GM19238 (cell line): ENCODE data around the gene HECTD4.
"Not testable (repeated sequence)": the region's sequence is repeated elsewhere in the genome, so short reads cannot be mapped to it uniquely, and the experiment has no call there.

Experiments used
- DNase-seq: peaks from one replicate; pipeline ENCODE4 v3.0.0; 2011; ENCODE audit warnings: low spot score; ENCODE audit not compliant: insufficient read length

Gene HECTD4, protein sequence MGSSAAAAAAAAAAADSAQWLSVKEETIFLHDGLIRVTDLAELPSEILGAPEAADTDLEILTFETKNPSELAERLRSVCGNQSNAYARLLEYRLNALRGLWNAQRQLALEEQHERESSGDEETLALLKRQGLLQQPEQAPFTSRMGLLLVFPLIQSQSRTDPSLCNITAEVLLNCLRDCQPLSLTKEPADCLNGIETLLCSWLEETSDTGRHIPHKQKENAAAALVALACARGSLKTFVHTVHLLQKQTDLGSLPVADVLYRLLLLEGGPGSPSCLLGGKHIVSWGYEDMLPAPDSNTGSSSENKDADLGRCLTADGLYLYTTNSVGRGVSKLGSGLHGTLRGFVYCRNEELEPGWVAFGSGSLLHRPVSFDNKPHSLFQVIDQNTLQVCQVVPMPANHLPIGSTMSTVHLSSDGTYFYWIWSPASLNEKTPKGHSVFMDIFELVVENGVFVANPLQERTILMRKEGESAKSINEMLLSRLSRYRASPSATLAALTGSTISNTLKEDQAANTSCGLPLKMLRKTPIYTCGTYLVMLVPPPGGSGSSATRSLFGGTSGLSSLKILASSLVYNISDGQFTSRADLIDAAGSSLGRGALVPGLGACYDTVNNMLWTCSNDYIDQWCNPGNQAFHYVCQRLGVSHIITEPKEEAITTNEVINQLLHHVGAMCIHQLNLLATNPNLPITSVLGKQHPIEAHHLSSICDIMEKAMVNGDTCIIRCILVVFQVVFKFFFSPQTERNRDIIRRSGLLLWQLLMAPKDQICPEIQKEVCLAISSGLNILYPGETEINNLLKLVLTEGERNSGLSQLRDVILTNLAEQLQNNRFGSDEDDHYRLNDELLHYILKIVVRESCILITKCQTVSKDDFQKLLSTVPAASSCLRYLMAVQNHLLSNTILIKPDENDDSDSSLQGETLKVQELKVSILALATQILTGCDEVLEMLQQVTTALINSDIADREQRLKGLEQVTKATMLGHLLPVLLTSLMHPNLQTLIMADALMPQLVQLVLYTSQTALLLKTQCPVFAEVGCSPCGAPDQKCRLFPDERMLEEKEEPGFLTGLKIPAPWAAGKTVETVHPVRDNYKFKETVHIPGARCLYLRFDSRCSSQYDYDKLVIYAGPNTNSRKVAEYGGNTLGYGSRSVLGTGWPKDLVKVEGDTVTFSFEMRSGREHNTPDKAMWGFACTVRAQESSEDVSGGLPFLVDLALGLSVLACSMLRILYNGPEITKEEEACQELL (N-terminal part only)

DNA sequence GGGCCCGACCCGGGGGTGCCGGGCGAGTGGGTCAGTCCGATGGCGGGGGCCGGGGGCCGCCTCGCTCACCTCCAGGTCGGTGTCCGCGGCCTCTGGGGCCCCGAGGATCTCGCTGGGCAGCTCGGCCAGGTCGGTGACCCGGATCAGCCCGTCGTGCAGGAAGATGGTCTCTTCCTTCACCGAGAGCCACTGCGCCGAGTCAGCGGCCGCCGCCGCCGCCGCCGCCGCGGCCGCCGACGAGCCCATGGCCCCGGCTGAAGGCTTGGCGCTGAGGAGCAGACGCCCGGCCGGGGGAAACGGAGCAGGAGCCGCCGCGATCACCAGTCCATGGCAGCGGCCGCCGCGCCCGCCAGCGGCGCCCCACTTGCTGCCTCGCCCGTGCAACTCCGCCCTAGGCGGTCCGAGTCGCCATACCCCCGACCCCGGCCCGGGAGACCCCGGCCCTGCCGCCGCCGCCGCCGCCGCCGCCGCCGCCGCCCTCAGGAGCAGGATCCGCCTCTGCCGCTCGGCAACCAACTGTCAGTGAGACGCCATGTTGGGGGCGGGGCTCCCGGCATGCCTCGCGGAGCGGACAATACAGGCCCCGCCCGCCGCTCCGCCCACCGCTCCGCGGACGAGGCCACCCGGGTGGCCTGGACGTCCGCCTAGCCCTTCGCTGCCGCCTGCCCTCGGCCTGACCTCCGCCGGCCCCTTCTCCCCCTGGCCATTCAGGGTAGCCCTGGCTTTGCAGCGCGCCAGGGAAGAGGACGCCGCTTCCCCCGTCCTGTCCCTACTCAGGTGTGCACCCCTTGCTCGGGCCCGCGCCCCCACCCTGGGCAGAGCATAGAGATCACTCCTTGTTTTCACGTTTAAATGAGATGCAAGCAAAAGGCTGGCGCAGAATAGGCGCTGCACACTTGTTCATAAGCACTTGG is at the start of gene HECTD4:
Gene HECTD4, minus strand, starts transcription at position 549 of the 914 bp plus-strand sequence. Its CDS starts 303 bp downstream, at position 246.
- peak; percentile 97 for DNase-seq

DNA sequence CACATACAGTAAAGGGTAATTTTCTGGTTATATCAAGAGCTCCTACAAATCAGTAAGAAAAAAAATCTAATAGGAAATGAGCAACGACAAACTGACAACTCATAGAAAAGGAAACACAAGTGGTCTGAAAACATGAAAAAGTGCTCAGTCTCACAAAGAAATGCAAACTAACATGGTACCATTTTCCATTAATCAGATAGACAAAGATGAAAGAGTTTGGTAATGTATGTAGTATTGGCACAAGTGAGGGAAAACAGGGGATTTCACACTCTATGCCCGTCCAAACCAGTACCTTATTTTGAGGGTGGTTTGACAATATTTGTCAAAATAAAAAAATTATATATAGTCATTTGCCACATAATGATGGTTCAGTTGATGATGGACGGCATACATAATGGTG is 49.7 kb upstream of the HECTD4 start:
- DNase-seq, result no peak

DNA sequence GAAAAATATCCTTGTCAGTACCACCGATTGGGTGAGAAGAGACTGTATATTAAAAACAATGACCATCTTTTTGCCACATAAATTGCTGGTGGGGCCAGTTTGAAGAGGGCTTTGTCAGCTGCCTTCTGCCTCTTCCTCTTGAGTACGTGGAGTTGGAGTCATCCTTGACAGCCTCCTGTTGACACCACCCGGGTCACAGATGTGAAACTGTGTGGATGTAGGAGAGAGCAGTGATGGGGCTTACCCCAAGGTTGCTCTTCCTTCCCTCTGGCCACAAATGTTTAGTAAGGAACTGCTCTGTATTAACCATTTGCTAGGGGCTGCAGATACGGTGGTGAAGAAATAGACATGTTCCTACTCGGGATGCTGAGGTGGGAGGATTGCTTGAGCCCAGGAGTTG is 48.7 kb upstream of the HECTD4 start:
- DNase-seq, result no peak

DNA sequence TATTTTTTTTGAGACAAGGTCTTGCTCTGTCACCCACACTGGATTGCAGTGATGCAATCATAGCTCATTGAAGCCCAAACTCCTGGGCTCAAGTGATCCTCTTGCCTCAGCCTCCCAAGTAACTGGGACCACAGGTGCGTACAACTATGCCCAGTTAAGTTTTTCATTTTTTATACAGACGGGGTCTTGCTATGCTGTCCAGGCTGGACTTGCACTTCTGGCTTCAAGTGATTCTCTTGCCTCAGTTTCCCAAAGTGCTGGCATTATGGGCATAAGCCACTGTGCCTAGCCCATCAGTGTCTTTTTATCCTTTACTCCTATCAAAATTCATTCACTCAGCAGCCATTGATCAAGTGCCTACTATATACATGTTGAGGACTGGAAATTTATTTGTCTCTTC is 45.5 kb upstream of the HECTD4 start:
- no peak for DNase-seq

DNA sequence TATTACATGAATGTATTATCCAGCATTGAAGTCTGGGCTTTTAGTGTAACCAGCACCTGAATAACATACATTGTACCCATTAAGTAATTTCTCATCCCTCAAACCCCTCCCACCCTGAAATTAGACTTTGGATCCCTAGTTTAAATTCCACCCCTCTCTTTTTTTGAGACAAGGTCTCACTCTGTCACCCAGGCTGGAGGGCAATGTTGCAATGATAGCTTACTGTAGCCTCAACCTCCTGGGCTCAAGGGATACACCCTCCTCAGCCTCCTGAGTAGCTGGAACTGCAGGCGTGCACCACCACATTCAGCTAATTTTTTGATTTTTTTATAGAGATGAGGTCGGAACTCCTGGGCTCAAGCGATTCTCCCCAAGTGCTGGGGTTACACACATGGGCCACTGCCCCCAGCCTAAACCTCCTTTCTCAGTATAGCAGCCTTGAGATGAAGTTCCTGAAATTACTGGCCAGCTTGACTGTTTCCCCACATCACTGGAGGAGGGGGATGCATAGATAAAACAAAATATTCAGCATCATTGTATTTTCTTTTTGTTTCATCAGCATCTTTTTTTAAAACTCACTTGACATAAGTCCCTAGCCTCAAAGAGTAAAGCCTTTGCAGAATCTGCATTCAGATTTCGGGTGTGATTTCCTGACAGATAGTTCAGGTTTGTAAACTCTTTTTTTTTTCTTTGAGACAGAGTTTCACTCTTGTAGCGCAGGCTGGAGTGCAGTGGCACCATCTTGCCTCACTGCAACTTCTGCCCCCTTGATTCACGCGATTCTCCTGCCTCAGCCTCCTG is 43.6 kb upstream of the HECTD4 start:
- no peak for DNase-seq

DNA sequence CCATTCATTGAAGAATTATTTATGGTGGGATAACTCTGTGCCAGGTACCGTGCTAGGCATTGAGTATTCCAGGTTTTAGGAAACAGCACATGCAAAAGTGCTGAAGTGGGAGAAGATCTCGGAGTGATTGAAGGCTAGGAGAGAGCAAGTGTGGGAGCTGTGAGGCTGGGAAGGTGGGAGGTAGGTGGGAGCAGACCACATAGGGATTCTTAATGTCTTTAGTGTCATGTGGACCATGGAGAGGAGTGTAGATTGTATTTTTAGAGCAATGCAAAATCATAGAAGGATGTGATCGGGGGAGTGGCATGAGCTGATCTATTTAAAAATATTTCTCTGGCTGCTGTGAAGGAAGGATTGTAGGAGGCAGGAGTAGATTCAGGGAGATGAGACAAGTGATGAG is 41.9 kb upstream of the HECTD4 start:
- no peak for DNase-seq

DNA sequence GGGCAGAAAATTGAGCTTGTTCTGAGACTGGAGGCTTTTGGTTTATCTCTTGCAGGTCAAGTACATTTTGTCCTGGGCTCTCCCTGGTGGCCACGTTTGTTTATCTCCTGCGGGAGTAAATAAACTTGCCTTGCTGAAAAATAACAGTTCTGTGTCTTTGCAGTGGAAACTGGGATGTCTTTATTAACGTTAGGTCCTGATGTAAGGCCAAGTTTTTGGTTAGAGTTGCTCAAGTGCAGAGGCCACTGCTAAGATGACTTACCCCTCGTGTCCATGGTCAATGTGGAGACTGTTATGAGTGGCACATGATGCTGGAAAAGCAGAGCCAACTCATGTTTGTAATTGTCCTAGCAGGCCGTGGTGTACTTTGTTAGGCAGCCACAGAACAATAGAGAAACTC is 40.3 kb upstream of the HECTD4 start:
- DNase-seq, result no peak

DNA sequence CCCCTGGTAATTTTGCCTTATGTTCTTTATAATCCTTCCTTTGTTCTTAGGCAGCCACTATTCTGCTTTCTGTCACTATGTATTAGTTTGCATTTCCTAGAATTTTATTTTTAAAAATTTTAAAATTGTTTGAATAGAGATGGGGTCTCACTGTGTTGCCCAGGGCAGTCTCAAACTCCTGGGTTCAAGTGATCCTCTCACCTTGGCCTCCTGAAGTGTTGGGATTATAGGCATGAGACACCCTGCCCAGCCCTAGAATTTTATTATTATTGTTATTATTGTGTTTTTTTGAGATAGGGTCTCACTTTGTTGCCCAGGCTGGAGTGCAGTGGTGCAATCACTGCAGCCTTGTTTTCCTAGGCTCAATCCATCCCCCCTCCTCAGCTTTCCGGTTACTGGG is 39.1 kb upstream of the HECTD4 start:
- no peak for DNase-seq

DNA sequence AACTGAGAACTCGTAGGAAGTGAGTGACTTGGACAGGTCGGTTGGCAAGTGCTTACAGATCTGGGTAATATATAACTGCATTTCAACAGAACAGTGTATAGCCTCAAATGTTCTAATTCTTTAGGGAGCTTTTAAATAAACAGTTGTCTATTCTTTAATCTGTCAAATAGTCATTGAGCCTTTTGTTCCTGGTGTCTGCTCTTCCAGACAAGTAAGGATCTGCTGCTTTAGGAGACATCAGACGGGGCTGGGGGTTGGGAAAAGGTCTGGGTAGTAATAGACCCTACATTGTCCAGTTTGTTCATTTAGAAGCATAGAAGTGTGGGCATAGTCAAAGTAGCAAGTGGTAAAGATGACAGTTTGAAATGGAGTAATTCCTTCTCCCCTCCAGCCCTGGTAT is 38.5 kb upstream of the HECTD4 start:
- DNase-seq, result no peak

DNA sequence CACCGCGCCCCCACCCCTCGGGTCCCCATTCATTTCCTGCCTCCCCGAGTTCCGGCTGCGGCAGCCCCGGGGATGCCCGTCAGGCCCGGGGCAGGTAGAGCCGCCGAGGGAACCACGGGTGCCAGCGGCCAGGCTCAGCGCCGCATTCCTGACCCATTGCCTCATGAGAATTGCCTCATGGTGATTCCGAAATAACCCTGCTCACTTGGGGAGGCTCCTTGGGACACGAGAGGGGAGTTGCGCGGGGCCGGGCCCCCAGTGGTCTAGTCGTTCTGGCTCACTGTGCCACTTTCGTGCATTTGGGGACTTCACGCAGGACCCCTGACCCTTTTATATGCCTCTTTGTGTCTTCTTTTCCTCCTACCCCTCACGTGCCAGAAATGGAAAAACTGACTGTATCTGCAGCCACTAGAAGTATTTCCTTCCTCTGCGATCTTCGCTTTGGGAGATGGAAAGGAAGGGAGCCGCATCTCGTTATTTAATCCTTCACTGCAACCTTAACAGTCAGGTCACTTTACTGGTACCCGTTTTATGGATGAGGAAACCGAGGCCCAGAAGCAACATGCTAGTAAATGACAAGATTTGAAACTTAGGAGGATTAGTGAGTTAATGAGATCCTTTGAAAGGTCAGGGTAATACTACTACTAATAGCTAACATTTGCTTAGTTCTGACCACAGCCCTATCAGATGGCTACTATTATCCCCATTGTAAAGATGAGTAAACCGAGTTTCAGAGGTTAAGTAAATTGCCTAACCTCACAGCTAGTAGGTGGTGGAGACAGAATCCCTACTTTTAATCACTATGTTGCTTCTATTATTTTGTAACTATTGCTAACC is 37.3 kb upstream of the HECTD4 start:
- DNase-seq, result no peak

DNA sequence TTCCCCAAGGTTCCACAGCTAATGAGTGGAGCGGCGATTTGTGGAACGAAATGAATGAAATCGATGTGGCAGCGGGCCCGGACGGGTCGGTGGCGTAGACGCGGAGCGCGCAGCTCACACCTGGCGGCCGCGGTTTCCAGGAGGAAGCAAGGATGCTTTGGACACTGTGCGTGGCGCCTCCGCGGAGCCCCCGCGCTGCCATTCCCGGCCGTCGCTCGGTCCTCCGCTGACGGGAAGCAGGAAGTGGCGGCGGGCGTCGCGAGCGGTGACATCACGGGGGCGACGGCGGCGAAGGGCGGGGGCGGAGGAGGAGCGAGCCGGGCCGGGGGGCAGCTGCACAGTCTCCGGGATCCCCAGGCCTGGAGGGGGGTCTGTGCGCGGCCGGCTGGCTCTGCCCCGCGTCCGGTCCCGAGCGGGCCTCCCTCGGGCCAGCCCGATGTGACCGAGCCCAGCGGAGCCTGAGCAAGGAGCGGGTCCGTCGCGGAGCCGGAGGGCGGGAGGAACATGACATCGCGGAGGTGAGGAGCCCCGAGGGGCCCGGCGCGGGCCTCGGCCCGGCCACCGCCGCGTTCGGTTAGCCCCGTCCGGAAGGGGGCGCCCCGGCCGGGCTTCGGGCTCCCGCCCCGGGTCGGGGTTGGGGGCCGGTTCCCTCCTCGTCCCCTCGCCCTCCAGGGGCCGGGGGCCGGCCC is 36.5 kb upstream of the HECTD4 start, which contains the start of gene PTPN11:
Gene PTPN11, plus strand, starts transcription at position 340 of the 689 bp plus-strand sequence. Its CDS starts 165 bp downstream, at position 505.
- DNase-seq, result peak; percentile 77

DNA sequence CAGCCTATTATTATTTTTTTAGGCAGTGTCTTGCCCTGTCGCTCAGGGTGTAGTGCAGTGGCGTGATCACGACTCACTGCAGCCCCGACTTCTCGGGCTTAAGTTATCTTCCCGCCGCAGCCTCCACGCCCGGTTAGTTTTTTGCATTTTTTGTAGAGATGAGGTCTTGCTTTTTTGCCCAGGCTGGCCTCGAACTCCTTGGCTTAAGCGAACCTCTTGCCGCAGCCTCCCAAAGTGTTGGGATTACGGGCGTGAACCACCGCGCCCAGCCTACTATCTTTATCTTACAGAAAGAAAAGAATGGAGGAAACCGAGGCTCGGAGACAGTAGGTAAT is 36.0 kb upstream of the HECTD4 start:
- DNase-seq, result no peak

DNA sequence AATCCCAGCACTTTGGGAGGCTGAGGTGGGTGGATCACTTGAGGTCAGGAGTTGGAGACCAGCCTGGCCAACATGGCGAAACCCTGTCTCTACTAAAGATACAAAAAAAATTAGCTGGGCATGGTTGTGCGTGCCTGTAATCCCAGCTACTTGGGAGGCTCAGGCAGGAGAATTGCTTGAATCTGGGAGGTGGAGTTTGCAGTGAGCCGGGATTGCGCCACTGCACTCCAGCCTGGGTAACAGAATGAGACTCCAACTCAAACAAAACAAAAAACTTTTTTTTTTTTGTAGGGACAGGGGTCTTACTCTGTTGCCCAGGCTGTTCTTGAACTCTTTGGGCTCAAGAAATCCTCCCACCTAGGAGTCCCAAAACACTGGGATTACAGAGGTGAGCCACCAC is 33.2 kb upstream of the HECTD4 start:
- DNase-seq, result not testable (repeated sequence)

DNA sequence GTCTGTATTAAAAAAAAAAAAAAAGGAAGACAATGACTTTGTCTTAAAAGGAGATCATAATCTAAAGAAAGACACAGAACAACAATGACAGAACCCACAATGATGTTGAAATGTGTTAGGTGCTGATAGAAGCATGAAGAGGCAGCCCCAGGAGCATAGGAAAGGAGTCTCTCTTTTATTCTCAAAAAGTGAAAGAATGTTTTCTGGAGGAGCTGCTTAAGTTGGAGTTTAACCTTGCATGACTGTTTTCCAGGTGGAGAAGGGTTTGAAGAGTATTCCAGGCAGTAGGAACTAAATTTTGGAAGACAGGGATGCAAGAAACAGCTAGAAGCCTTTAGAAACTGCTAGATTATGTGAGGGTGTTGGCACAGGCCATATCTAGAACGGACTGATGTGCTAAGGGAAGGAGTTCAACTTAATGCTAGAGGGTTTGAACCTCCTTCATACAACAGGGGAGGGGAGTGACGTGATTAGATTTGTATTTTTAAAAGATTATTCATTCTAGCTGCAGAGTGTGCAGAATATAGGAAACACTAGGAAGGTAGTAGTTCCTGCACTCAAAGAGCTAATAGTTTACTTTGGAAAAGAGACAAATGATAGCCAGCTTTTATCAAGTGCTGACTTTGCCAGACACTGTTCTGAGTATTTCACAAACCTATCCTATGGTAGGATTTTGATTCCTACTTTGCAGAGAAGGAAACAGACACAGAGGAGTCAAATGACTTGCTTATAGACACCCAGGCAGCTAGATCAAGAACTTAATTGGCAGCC is 31.8 kb upstream of the HECTD4 start:
- DNase-seq, result no peak

DNA sequence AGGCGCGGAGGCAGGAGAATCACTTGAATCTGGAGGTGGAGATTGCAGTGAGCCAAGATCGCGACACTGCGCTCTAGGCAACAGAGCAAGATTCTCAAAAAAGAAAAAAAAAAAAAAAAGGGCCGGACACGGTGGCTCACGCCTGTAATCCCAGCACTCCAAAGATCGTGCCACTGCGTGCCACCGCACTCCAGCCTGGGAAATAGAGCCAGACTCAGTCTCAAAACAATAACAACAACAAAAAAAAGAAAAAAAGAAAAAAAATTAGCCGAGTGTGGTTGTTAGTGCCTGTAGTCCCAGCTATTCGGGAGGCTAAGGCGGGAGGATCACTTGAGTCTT is 27.6 kb upstream of the HECTD4 start:
- no peak for DNase-seq

DNA sequence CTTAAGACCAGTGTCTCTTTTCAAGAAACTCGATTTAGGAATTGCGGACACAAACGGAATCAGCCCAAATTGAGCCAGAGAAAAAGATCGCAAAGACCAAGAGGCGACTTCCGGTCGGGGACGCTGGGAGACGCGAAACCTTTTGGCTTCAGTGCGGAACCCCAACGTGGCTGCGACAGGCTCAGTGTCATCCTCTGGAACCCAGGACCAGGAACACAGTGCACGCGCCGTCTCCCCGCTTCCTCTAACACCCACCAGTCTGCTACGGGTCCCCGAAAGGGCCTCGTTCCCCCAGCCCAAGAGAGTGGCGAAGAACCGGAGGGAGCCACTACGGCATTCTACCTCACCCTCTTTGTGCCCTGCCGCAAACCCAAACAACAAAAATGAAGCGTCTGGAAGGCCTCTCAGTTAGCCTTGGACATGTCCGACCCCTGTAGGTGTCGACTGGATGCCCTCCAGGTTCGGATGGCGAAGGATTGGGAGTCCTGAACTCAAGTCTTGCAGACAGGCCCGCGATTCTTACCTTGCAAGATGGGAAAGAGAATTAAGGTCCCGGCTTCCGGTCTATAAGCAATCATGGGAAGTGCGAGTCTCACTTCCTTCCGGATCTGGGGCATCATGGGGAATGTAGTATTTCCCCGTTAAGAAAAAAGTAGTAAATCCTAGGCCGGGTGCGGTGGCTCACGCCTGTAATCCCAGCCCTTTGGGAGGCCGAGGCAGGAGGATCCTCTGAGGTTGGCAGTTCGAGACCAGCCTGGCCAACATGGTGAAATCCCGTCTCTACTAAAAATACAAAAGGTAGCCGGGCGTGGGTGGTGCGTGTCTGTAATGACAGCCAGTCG is 27.1 kb upstream of the HECTD4 start, which contains the start of gene RPL6:
Gene RPL6, minus strand, starts transcription at position 542 of the 842 bp plus-strand sequence. CDS start 949 bp downstream, outside the sequence.
- peak; percentile 72 for DNase-seq

DNA sequence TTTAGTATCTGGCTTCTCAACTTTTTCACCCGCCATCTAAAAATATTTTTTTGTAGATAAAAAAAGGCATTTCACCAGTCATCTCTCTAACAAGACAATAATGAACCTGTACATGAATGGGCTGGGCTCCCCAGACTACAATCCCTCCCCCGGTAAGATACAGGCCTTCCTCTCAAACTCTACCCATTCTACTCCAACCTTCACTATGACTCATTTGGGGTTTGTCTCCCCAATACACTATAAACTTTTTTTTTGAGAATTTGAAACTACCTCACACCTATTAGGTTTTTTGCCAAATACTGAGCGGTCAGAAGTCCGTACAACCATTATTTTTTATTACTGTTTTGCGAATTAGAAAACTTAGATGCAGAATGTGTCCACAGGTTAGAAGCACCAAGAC is 26.4 kb upstream of the HECTD4 start:
- no peak for DNase-seq
